DOHH2 (cell line): Measurements from ENCODE around the gene DENND5B.

Source experiments
- EZH2phosphoT487 ChIP-seq: fragments of 200-600 bp; sonication (generic); IDR thresholded peaks from 2 replicates; pipeline ENCODE4 v1.6.1; 2017; ENCODE audit warnings: borderline replicate concordance, mild to moderate bottlenecking, antibody characterized with exemption, low read length, moderate library complexity, mixed read lengths
- TF ChIP-seq, protein P1 (sequence below): fragments of 200-600 bp; sonication (generic); IDR thresholded peaks from one replicate; pipeline ENCODE4 v1.5.1; 2014; ENCODE audit warnings: antibody characterized with exemption, mild to moderate bottlenecking, low read depth, low read length; ENCODE audit not compliant: poor library complexity, severe bottlenecking

GRCh38 chr12:31519511-31519910 lies 71.4 kb downstream of the DENND5B start:
- TF ChIP-seq, protein P1, sequence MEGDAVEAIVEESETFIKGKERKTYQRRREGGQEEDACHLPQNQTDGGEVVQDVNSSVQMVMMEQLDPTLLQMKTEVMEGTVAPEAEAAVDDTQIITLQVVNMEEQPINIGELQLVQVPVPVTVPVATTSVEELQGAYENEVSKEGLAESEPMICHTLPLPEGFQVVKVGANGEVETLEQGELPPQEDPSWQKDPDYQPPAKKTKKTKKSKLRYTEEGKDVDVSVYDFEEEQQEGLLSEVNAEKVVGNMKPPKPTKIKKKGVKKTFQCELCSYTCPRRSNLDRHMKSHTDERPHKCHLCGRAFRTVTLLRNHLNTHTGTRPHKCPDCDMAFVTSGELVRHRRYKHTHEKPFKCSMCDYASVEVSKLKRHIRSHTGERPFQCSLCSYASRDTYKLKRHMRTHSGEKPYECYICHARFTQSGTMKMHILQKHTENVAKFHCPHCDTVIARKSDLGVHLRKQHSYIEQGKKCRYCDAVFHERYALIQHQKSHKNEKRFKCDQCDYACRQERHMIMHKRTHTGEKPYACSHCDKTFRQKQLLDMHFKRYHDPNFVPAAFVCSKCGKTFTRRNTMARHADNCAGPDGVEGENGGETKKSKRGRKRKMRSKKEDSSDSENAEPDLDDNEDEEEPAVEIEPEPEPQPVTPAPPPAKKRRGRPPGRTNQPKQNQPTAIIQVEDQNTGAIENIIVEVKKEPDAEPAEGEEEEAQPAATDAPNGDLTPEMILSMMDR: no peak
- TF ChIP-seq EZH2phosphoT487: no peak
